Measurements from ENCODE around the gene CIZ1. TPM values are rescaled to one million over a fixed set of nuclear protein-coding genes. Genes with fewer than 3 reads are reported as not detected.

CIZ1 gene
- total and polyA plus RNA-seq, 9 of the 15 experiments (the other 6 are each of a cell fraction or from before 2014, with no cell fraction given) = 6.6 to 329 (median 87.8) TPM

GRCh38 chr9:128136816-128137793 is 54.3 kb downstream of the CIZ1 start:
- ATAC-seq = peak; percentile 76
- intact Hi-C loops (cut with micrococcal nuclease) (no loop called here), in situ Hi-C loops (cut with MboI) (no loop called here)
- peak overlapping the region; percentile 48; the same call in 1 of the 2 replicates for H2AFZ ChIP-seq (ENCODE audit: low read depth, low read length)
- H3K9me1 ChIP-seq (ENCODE audit: control insufficient read depth, insufficient read depth, low read length) = no peaks in the 10 kb centered on the region
- no peaks in the 10 kb centered on the region for H3K79me2 ChIP-seq (ENCODE audit: control insufficient read depth, insufficient read depth, low read length)
- peak; percentile 16 to 51 (median 26) for DNase-seq (ENCODE audit: extremely low read depth in 1 of 4, low spot score in 3 of 4)
- peak; percentile 83 for FAIRE-seq
- no peaks in the 10 kb centered on the region for H3K36me3 ChIP-seq (ENCODE audit: control insufficient read depth, insufficient read depth, low read length)
- 35% methylated on average over 18 of the region's 18 CpGs for WGBS (ENCODE audit: insufficient coverage, low coverage, missing lambda C conversion rate)
- peak overlapping the region in 1 of 2 experiments; percentile 50; a peak in 1 of 4 replicates for H3K9ac ChIP-seq (ENCODE audit: insufficient read depth in 1 of 2, low read depth in 2 of 2, low read length in 2 of 2)
- H3K4me3 ChIP-seq = no peak overlapping the region
- no peak overlapping the region; the same call in 2 of the 3 replicates for H3K27ac ChIP-seq (ENCODE audit: extremely low read depth, low read depth, low read length)
- peaks cover 13 to 17% of the 10 kb centered on the region in 2 experiments; a peak in 3 of 5 replicates for H3K4me1 ChIP-seq (replicated peaks in 1 of 2; ENCODE audit: control insufficient read depth in 2 of 2, insufficient read depth in 2 of 2, low read length in 2 of 2)
- peak overlapping the region; percentile 49; the same call in 1 of the 2 replicates for H3K4me2 ChIP-seq (ENCODE audit: insufficient read depth, low read length)
- POLR2A ChIA-PET = interaction anchor here (0.5 to 1.3 kb wide), 8 partner anchors 9 to 195 kb away, joined by 3 to 5 read pairs (median 3); partner anchors contain the start of gene NAIF1
- no TSS peak for BruUV-seq (replicated peaks)
- no peaks in the 10 kb centered on the region for H3K9me3 ChIP-seq (replicated peaks; ENCODE audit: control insufficient read depth, insufficient read depth, low read depth, low read length)
- CTCF ChIA-PET (ENCODE audit: low intra/inter-chr PET ratio) = no interaction called here
- H3K27me3 ChIP-seq (ENCODE audit: control insufficient read depth in 2 of 2, insufficient read depth in 2 of 2, low read length in 2 of 2) = no peaks in the 10 kb centered on the region
- no peaks in the 10 kb centered on the region for H4K20me1 ChIP-seq (replicated peaks; ENCODE audit: control insufficient read depth, insufficient read depth, low read length)
- TF ChIP-seq, protein P1, sequence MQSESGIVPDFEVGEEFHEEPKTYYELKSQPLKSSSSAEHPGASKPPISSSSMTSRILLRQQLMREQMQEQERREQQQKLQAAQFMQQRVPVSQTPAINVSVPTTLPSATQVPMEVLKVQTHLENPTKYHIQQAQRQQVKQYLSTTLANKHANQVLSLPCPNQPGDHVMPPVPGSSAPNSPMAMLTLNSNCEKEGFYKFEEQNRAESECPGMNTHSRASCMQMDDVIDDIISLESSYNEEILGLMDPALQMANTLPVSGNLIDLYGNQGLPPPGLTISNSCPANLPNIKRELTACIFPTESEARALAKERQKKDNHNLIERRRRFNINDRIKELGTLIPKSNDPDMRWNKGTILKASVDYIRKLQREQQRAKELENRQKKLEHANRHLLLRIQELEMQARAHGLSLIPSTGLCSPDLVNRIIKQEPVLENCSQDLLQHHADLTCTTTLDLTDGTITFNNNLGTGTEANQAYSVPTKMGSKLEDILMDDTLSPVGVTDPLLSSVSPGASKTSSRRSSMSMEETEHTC (IDR thresholded peaks at IDR 0.05) = peak; percentile 29; the same call in 1 of the 2 replicates
- TF ChIP-seq JUN (IDR thresholded peaks at IDR 0.05; ENCODE audit: borderline replicate concordance, low read depth, low read length) (peak; percentile 56; the same call in 1 of the 2 replicates), JUN (CRISPR knock-in tag; IDR thresholded peaks at IDR 0.05; ENCODE audit: borderline replicate concordance) (no peak), ZNF134 (CRISPR knock-in tag; conservative IDR thresholded peaks at IDR 0.05) (no peak), MTF1 (CRISPR knock-in tag; IDR thresholded peaks at IDR 0.05; ENCODE audit: borderline replicate concordance) (no peak), C11orf30 (IDR thresholded peaks at IDR 0.05; ENCODE audit: low read depth) (peak; percentile 31), ZNF384 (IDR thresholded peaks at IDR 0.05; ENCODE audit: low read depth, low read length) (no peak), CREM (IDR thresholded peaks at IDR 0.05; ENCODE audit: low read depth) (peak; percentile 77), HEY1 (CRISPR knock-in tag; IDR thresholded peaks at IDR 0.05; ENCODE audit: borderline replicate concordance) (no peak), PHF21A (IDR thresholded peaks at IDR 0.05; ENCODE audit: borderline replicate concordance, low read depth) (no peak), JUND (IDR thresholded peaks at IDR 0.05; ENCODE audit: borderline replicate concordance, low read depth, low read length) (peak; percentile 54; the same call in 1 of the 2 replicates), JUND (tag; IDR thresholded peaks at IDR 0.05; ENCODE audit: borderline replicate concordance, low read depth, low read length) (peak; percentile 60; the same call in 1 of the 3 replicates)
- TF ChIP-seq, protein P2, sequence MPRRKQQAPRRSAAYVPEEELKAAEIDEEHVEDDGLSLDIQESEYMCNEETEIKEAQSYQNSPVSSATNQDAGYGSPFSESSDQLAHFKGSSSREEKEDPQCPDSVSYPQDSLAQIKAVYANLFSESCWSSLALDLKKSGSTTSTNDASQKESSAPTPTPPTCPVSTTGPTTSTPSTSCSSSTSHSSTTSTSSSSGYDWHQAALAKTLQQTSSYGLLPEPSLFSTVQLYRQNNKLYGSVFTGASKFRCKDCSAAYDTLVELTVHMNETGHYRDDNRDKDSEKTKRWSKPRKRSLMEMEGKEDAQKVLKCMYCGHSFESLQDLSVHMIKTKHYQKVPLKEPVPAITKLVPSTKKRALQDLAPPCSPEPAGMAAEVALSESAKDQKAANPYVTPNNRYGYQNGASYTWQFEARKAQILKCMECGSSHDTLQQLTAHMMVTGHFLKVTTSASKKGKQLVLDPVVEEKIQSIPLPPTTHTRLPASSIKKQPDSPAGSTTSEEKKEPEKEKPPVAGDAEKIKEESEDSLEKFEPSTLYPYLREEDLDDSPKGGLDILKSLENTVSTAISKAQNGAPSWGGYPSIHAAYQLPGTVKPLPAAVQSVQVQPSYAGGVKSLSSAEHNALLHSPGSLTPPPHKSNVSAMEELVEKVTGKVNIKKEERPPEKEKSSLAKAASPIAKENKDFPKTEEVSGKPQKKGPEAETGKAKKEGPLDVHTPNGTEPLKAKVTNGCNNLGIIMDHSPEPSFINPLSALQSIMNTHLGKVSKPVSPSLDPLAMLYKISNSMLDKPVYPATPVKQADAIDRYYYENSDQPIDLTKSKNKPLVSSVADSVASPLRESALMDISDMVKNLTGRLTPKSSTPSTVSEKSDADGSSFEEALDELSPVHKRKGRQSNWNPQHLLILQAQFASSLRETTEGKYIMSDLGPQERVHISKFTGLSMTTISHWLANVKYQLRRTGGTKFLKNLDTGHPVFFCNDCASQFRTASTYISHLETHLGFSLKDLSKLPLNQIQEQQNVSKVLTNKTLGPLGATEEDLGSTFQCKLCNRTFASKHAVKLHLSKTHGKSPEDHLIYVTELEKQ (CRISPR knock-in tag; IDR thresholded peaks at IDR 0.05) = no peak
- TF ChIP-seq, protein P3, sequence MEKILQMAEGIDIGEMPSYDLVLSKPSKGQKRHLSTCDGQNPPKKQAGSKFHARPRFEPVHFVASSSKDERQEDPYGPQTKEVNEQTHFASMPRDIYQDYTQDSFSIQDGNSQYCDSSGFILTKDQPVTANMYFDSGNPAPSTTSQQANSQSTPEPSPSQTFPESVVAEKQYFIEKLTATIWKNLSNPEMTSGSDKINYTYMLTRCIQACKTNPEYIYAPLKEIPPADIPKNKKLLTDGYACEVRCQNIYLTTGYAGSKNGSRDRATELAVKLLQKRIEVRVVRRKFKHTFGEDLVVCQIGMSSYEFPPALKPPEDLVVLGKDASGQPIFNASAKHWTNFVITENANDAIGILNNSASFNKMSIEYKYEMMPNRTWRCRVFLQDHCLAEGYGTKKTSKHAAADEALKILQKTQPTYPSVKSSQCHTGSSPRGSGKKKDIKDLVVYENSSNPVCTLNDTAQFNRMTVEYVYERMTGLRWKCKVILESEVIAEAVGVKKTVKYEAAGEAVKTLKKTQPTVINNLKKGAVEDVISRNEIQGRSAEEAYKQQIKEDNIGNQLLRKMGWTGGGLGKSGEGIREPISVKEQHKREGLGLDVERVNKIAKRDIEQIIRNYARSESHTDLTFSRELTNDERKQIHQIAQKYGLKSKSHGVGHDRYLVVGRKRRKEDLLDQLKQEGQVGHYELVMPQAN (IDR thresholded peaks at IDR 0.05; ENCODE audit: borderline replicate concordance) = no peak

Data from K562 (cell line).